ENCODE data around the gene LRRC27. TPM values are rescaled to one million over a fixed set of nuclear protein-coding genes. Genes with fewer than 3 reads are reported as not detected.

Gene LRRC27
- total RNA-seq, 1 donor from 2014 or later: 14.2 TPM

DNA sequence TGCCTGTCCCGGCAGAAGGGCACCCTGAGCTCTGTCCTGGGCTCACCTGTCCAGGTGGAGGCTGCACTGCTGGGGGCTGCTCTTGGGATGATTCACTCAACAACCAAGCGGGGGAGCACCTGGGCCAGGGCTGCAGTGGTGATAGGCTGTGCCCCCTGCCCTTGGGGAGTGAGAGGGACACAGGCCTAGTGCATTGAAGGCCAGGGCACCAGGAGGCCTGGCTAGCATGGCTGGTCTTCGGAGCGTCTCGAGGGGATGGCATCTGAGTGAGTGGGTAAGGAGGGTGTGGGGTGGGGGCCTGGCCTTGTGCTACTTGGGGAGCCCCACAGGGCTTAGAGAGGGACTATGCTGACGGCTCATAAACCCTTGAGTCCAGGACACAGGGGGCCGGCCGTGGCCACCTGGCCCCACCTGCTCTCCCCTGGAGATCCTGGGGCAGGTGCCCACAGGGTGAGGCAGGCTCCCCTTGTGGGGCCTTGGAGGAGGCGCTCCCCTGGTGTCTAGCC, 68.1 kb downstream of the LRRC27 start:
- peak overlapping the region; percentile 86 for H3K27ac Mint-ChIP-seq
- peak overlapping the region; percentile 20 for H3K4me3 Mint-ChIP-seq
- TF ChIP-seq, protein P1, sequence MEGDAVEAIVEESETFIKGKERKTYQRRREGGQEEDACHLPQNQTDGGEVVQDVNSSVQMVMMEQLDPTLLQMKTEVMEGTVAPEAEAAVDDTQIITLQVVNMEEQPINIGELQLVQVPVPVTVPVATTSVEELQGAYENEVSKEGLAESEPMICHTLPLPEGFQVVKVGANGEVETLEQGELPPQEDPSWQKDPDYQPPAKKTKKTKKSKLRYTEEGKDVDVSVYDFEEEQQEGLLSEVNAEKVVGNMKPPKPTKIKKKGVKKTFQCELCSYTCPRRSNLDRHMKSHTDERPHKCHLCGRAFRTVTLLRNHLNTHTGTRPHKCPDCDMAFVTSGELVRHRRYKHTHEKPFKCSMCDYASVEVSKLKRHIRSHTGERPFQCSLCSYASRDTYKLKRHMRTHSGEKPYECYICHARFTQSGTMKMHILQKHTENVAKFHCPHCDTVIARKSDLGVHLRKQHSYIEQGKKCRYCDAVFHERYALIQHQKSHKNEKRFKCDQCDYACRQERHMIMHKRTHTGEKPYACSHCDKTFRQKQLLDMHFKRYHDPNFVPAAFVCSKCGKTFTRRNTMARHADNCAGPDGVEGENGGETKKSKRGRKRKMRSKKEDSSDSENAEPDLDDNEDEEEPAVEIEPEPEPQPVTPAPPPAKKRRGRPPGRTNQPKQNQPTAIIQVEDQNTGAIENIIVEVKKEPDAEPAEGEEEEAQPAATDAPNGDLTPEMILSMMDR (conservative IDR thresholded peaks at IDR 0.05): no peak

DNA sequence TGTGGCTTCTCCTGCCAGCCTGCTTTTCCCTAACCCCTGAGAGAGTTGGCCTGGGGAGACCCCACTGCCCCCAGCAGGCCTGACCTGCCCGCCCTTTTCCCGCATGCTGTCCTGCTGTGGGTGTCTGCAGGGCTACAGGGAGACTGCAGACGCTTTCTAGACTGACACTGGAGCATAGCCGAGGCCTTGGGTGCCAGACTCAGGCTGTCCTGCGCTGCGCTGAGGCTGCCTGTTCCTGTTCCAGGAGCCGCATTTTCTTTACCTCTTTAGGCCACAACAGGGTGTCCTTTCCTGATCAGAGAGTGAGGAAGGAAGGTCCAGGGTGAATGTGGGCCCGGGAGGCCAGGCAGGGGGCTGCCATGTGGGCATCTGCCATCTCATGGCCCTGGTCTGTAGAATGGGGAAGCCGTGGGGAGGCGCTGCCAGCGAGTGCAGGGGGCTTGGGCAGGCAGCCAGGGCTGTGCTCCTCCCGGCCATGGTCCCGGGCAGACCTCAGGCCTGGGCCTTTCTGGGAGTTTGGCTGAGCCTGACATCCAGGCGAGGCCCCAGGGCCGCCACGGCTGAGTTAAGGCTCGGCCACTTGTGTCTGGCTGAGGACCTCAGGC, 68.7 kb downstream of the LRRC27 start:
- peak overlapping the region; percentile 77 for H3K4me3 Mint-ChIP-seq
- peak overlapping the region; percentile 86 for H3K27ac Mint-ChIP-seq
- no peaks in the 10 kb centered on the region for H3K9me3 Mint-ChIP-seq
- H3K4me1 Mint-ChIP-seq (ENCODE audit: unreplicated experiment): peaks cover 11% of the 10 kb centered on the region
- no peaks in the 10 kb centered on the region for H3K27me3 Mint-ChIP-seq
- DNase-seq (ENCODE audit: extremely low spot score, unreplicated experiment): no peak
- H3K36me3 Mint-ChIP-seq: peaks cover under 1% of the 10 kb centered on the region
- TF ChIP-seq, protein P1 (conservative IDR thresholded peaks at IDR 0.05): no peak

More for the DNA sequence above, 68.1 kb downstream of the LRRC27 start:
- DNase-seq (ENCODE audit: extremely low spot score, unreplicated experiment): no peak
- no peaks in the 10 kb centered on the region for H3K9me3 Mint-ChIP-seq
- H3K27me3 Mint-ChIP-seq: no peaks in the 10 kb centered on the region
- H3K36me3 Mint-ChIP-seq: no peaks in the 10 kb centered on the region
- peaks cover 11% of the 10 kb centered on the region for H3K4me1 Mint-ChIP-seq (ENCODE audit: unreplicated experiment)

DNA sequence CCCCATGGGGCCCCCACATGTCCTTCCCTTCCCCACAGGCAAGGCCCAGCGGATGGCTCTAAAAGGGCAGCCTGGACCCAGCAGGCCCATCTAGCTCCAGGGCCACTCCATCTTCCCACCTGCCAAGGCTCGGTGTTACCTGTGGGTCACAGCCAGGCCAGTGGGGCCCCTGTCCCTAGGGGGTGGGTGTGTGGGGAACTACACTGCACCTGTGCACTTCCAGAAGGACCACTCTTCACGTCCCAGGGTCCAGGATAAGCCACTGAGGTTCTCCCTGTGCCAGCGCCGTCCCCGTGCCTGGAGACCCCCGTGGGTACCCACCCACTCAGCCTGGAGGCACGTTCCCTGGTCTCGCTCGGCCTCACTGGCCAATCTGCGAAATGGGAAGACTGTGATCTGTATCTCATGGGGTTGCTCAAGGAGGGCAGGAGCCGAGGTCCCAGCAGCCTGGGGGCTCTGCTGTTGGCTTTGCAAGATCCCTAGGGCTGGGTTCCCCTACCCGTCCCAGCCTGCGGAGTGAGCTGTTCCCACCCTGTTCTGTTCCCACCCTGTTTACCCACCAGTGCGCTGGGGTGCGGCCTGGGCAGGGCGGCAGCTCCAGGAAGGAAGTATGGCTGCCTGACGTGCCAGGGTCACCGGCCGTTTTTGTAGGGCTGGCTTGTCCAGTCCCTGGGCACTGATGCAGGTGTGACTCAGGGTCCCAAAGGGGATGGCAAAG, 69.6 kb downstream of the LRRC27 start:
- Mint-ChIP-seq H3K27ac (no peak overlapping the region), H3K36me3 (peaks cover 4% of the 10 kb centered on the region), H3K4me3 (no peak overlapping the region), H3K9me3 (no peaks in the 10 kb centered on the region), H3K4me1 (ENCODE audit: unreplicated experiment) (peaks cover 11% of the 10 kb centered on the region), H3K27me3 (no peaks in the 10 kb centered on the region)
- no peak for DNase-seq (ENCODE audit: extremely low spot score, unreplicated experiment)
- TF ChIP-seq, protein P1 (conservative IDR thresholded peaks at IDR 0.05): no peak

DNA sequence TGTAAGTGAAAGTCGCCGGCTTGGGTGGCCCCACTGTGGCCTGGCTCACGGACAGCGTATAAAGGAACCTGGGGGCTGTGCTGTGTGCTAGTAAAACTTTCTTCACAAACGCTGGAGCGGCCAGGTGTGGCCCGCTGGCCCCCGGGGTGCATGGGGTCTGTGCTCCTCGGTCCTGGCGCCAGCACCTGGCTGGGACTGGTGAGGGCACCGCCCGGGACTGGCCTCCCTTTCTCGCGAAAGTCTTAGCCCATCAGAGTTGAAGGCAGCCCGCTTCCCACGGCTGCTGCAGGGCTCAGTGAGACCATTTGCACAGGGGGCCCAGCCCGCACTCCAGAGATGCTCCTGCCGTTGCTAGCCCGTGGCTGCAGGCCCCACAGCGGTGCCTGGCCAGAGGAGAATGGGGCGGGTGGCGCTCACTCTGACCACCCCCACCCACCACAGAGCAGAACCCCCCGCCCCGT, 70.8 kb downstream of the LRRC27 start:
- no peak for DNase-seq (ENCODE audit: extremely low spot score, unreplicated experiment)
- peaks cover 4% of the 10 kb centered on the region for H3K36me3 Mint-ChIP-seq

DNA sequence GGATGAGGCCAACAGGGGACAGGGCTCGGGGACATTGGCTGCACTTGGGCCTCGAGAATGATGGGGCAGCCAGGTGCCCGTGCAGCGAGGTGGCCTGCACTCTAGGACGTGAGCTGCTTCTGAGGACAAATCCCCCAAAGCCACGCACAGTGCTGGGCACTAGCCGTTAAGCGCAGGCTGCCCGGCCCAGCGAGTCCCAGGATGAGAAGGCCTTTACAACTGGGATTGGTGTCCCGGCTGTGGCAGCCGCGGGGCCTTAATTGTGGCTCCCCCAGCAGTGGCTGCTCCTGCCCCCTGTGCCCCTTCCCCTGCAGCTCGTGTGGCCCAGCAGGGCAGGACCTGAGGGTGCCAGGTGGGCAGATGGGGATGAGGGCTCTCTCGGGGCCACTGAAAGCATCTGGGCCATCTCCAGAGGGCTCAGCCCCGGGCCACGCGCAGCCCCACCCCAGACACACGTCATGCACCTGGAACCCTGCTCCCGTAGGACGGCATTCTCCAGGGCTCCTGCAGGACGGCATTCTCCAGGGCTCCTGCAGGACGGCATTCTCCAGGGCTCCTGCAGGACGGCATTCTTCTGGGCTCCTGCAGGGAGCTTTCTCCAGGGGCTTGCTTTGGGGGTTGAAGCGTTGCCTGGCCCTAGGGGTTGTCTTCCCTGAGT, 71.6 kb downstream of the LRRC27 start:
- peak overlapping the region; percentile 91 for H3K27ac Mint-ChIP-seq
- H3K9me3 Mint-ChIP-seq: no peaks in the 10 kb centered on the region
- H3K4me3 Mint-ChIP-seq: peak overlapping the region; percentile 75
- H3K27me3 Mint-ChIP-seq: no peaks in the 10 kb centered on the region
- no peak for DNase-seq (ENCODE audit: extremely low spot score, unreplicated experiment)
- peaks cover 12% of the 10 kb centered on the region for H3K4me1 Mint-ChIP-seq (ENCODE audit: unreplicated experiment)
- peaks cover 4% of the 10 kb centered on the region for H3K36me3 Mint-ChIP-seq
- TF ChIP-seq, protein P1 (conservative IDR thresholded peaks at IDR 0.05): no peak

More for the DNA sequence above, 70.8 kb downstream of the LRRC27 start:
- TF ChIP-seq, protein P1 (conservative IDR thresholded peaks at IDR 0.05): no peak
- Mint-ChIP-seq H3K9me3 (no peaks in the 10 kb centered on the region), H3K4me1 (ENCODE audit: unreplicated experiment) (peaks cover 15% of the 10 kb centered on the region), H3K27ac (peak overlapping the region; percentile 91), H3K27me3 (no peaks in the 10 kb centered on the region), H3K4me3 (no peak overlapping the region)
